ENCODE measurements around the gene RNF103.

- TF ChIP-seq CTCF (IDR thresholded peaks at IDR 0.05) (no peak), POLR2A (IDR thresholded peaks at IDR 0.05) (no peak)
Observed at GRCh38 chr2:86592547-86593230, 31.0 kb downstream of the RNF103 start.
